Fibroblast of lung (primary cell): Measurements from ENCODE around the gene SLC30A7.

Experiments
- CTCF ChIP-seq, 2 donors: IDR thresholded peaks in 1 of 2; conservative IDR thresholded peaks in 1 of 2; 1 replicate in 1 of 2; 2 replicates in 1 of 2; pipeline ENCODE4 v1.5.1; 2011 to 2012; ENCODE audit warnings: low read length in 2 of 2, control low read depth in 1 of 2, inconsistent platforms in 1 of 2, low read depth in 1 of 2, mild to moderate bottlenecking in 1 of 2
- EZH2 ChIP-seq: IDR thresholded peaks from 2 replicates; pipeline ENCODE4 v1.5.1; 2012; ENCODE audit warnings: low read length, control low read depth, mild to moderate bottlenecking; ENCODE audit errors: missing control alignments

GRCh38 chr1:101017448-101017847 lies 121.6 kb downstream of the SLC30A7 start:
- no peak for TF ChIP-seq CTCF (conservative IDR thresholded peaks at IDR 0.05 in 1 of 2, IDR thresholded peaks at IDR 0.05 in 1 of 2; ENCODE audit: low read depth in 1 of 2, low read length in 2 of 2)
- no peak for TF ChIP-seq EZH2
